Lung (tissue), 12 donors: ENCODE data around the gene DYRK3. TPM values are rescaled to one million over a fixed set of nuclear protein-coding genes. Genes with fewer than 3 reads are reported as not detected.

Experiments
- ATAC-seq: fragments of 200-7000 bp; cut with Tn5 transposase; one replicate; pipeline ENCODE4 v1.9.1; 2020; ENCODE audit warnings: moderate number of reproducible peaks; ENCODE audit not compliant: insufficient read depth, low FRiP score
- DNase-seq, 3 donors: peaks; one replicate each; pipeline ENCODE4 v3.0.0-alpha.2; 2013 to 2017
- H3K27ac ChIP-seq, 2 donors: one replicate each; pipeline ENCODE4 v1.5.1; 2013; ENCODE audit warnings: mild to moderate bottlenecking in 2 of 2, moderate library complexity in 2 of 2, control low read depth in 1 of 2, inconsistent platforms in 1 of 2, low read depth in 1 of 2, low read length in 1 of 2
- H3K27me3 ChIP-seq, 3 donors: one replicate each; pipeline ENCODE4 v1.5.1; 2013; ENCODE audit warnings: low read length in 2 of 3; ENCODE audit not compliant: control insufficient read depth in 3 of 3, insufficient read depth in 3 of 3
- H3K36me3 ChIP-seq, 4 donors: one replicate each; pipeline ENCODE4 v1.5.1; 2013; ENCODE audit warnings: low read length in 4 of 4, mild to moderate bottlenecking in 1 of 4, moderate library complexity in 1 of 4; ENCODE audit not compliant: control insufficient read depth in 4 of 4, insufficient read depth in 4 of 4
- H3K4me1 ChIP-seq, 5 donors: one replicate each; pipeline ENCODE4 v1.5.1; 2013; ENCODE audit warnings: low read length in 5 of 5, mild to moderate bottlenecking in 2 of 5, moderate library complexity in 1 of 5; ENCODE audit not compliant: control insufficient read depth in 5 of 5, insufficient read depth in 5 of 5
- H3K4me3 ChIP-seq: one replicate; pipeline ENCODE4 v1.5.1; 2013; ENCODE audit warnings: mild to moderate bottlenecking, control low read depth, moderate library complexity
- H3K9ac ChIP-seq, 2 donors: one replicate each; pipeline ENCODE4 v1.5.1; 2013; ENCODE audit warnings: low read length in 2 of 2, control low read depth in 1 of 2; ENCODE audit not compliant: insufficient read depth in 1 of 2
- H3K9me3 ChIP-seq, 4 donors: one replicate each; pipeline ENCODE4 v1.5.1; 2013; ENCODE audit warnings: low read length in 3 of 4, mild to moderate bottlenecking in 1 of 4, moderate library complexity in 1 of 4; ENCODE audit not compliant: control insufficient read depth in 4 of 4, insufficient read depth in 3 of 4
- WGBS, 2 donors: extraction: QIAGEN DNeasy Blood & Tissue Kit; methylation state at CpG; one replicate each; pipeline ENCODE4 v1.1.7; 2013; 5-methylcytosine and 5-hydroxymethylcytosine counted together
- polyA plus RNA-seq, 2 donors: library from polyadenylated mRNA; stranded (reverse); fragments of 200-250 nt; gene quantifications; one replicate each; pipeline ENCODE4 v1.2.1, GENCODE V29; 2013
- total RNA-seq, 2 donors: library from RNA; depleted of rRNA in 1 of 2; stranded (reverse); fragments of >200 nt in 1 of 2; gene quantifications; one replicate each; pipeline ENCODE4 v1.2.1, GENCODE V29; 2014 to 2021
- TF ChIP-seq, protein P1 (sequence below): IDR thresholded peaks from 2 replicates; pipeline ENCODE4 v1.5.1; 2012; ENCODE audit warnings: mild to moderate bottlenecking; ENCODE audit errors: control extremely low read depth, extremely low read depth
- donor health status: control.
- donor health status: control.
- donor health status: Bipolar disorder and iron deficiency.
- donor health status: healthy.
- donor health status: DM: yes; HTN: yes; CAD: no.

The DYRK3 gene
- total and polyA plus RNA-seq, 4 donors, result 4.6 to 13.0 (median 8.8) TPM

- Histone ChIP-seq H3K4me3 (no peak overlapping the region), H3K27ac (no peak overlapping the region), H3K36me3 (no peaks in the 10 kb centered on the region), H3K9me3 (no peaks in the 10 kb centered on the region), H3K27me3 (no peaks in the 10 kb centered on the region), H3K9ac (no peak overlapping the region), H3K4me1 (peaks cover 0 to 31% (median 8%) of the 10 kb centered on the region in 5 donors)
- no peak for DNase-seq
- no peak for ATAC-seq
- TF ChIP-seq, protein P1, sequence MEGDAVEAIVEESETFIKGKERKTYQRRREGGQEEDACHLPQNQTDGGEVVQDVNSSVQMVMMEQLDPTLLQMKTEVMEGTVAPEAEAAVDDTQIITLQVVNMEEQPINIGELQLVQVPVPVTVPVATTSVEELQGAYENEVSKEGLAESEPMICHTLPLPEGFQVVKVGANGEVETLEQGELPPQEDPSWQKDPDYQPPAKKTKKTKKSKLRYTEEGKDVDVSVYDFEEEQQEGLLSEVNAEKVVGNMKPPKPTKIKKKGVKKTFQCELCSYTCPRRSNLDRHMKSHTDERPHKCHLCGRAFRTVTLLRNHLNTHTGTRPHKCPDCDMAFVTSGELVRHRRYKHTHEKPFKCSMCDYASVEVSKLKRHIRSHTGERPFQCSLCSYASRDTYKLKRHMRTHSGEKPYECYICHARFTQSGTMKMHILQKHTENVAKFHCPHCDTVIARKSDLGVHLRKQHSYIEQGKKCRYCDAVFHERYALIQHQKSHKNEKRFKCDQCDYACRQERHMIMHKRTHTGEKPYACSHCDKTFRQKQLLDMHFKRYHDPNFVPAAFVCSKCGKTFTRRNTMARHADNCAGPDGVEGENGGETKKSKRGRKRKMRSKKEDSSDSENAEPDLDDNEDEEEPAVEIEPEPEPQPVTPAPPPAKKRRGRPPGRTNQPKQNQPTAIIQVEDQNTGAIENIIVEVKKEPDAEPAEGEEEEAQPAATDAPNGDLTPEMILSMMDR, result no peak
- whole genome bisulfite sequencing, 2 donors, result 48 to 78% methylated on average over 2 of the region's 2 CpGs
These were observed 41.2 kb downstream of the DYRK3 start for GRCh38 chr1:206676499-206676898.

DNA sequence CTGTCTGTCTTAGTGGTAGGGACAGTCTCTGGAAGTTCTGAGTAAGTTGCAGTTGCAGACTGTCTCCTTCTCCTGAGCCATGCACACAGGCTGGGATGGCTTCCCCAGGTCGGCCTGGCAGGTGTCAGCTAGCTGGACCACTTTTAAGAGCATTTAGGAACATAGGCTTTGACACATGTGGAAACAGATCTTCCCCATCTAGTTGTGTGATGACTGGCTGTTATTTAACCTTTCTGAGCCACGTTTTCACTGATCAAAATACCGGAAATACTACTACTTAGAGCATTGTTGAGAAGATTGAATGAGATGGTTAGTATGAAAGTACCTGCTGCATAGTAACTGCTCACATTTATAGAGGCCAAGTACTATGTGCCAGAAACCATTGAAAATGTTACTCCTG, 43.2 kb downstream of the DYRK3 start:
- peaks cover 0 to 2% (median 0%) of the 10 kb centered on the region in 3 donors for H3K27me3 ChIP-seq
- WGBS, 2 donors, result 74 to 86% methylated on average over 3 of the region's 3 CpGs
- peaks cover 0 to 17% (median 5%) of the 10 kb centered on the region in 5 donors for H3K4me1 ChIP-seq
- ATAC-seq (no peak), DNase-seq (no peak)
- no peak overlapping the region for H3K27ac ChIP-seq
- H3K4me3 ChIP-seq, result no peak overlapping the region
- H3K9me3 ChIP-seq, result no peaks in the 10 kb centered on the region
- no peak overlapping the region for H3K9ac ChIP-seq
- no peaks in the 10 kb centered on the region for H3K36me3 ChIP-seq
- TF ChIP-seq, protein P1, result no peak

GRCh38 chr1:206679738-206680211, 44.4 kb downstream of the DYRK3 start:
- TF ChIP-seq, protein P1, result no peak
- H3K27ac ChIP-seq, result no peak overlapping the region
- 29 to 52% methylated on average over 5 of the region's 5 CpGs for WGBS, 2 donors
- no peak overlapping the region for H3K4me3 ChIP-seq
- peaks cover 0 to 6% (median 0%) of the 10 kb centered on the region in 3 donors for H3K27me3 ChIP-seq
- H3K36me3 ChIP-seq, result no peaks in the 10 kb centered on the region
- H3K9me3 ChIP-seq, result no peaks in the 10 kb centered on the region
- H3K4me1 ChIP-seq, result peaks cover 0 to 10% (median 5%) of the 10 kb centered on the region in 5 donors
- no peak for DNase-seq
- ATAC-seq, result no peak
- no peak overlapping the region for H3K9ac ChIP-seq

DNA sequence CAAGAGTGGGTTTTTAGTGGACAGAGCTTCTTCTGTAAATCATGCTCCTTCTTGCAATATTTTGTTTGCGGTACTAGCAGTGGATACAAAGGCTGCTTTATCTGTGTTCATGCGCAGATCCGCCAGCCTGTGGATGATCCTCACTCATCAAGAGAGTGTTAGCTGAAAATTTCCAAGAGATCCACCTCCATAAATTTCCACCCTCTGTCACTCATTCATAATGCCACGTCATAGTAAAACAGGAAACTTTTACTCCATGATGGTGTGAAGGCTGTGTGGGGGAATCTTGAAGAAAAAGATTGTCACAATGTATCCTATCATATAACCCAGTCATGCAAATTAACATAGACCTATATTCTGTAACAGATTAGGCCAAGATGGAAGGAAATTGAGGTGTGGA, 44.9 kb downstream of the DYRK3 start:
- 73 to 77% methylated on average over 4 of the region's 4 CpGs for WGBS, 2 donors
- H3K9ac ChIP-seq, result no peak overlapping the region
- DNase-seq (no peak), ATAC-seq (no peak)
- H3K27ac ChIP-seq, result no peak overlapping the region
- H3K27me3 ChIP-seq, result peaks cover 0 to 6% (median 0%) of the 10 kb centered on the region in 3 donors
- H3K4me1 ChIP-seq, result peaks cover 0 to 6% (median 3%) of the 10 kb centered on the region in 5 donors
- no peak overlapping the region for H3K4me3 ChIP-seq
- H3K36me3 ChIP-seq, result no peaks in the 10 kb centered on the region
- H3K9me3 ChIP-seq, result no peaks in the 10 kb centered on the region
- TF ChIP-seq, protein P1, result no peak
